IMR-90 (cell line): ENCODE data around the gene OXCT2. TPM values are rescaled to one million over a fixed set of nuclear protein-coding genes. Genes with fewer than 3 reads are reported as not detected.

ENCODE experiments used
- microRNA-seq, 2 experiments: library from miRNA; stranded (forward) in 1 of 2; unstranded in 1 of 2; fragments of 10-50 nt in 1 of 2; fragments of <30 nt in 1 of 2; gene quantifications in 1 of 2; microRNA quantifications in 1 of 2; one replicate each; pipeline versions ENCODE3 to v1.1.0; 2013 to 2020; ENCODE audit not compliant: insufficient read depth in 1 of 2, insufficient read length in 1 of 2, unreplicated experiment in 1 of 2
- polyA plus RNA-seq, 3 experiments: library from polyadenylated mRNA; depleted of rRNA; stranded (reverse); fragments of >200 nt; gene quantifications; 2 replicates each; pipeline ENCODE4 v1.2.3, GENCODE V29; 2012; ENCODE audit warnings: low replicate concordance in 1 of 3
- small RNA-seq, 5 experiments: library from RNA; depleted of rRNA; stranded (forward); fragments of <200 nt; gene quantifications; one replicate each; pipeline ENCODE3, GENCODE V24; 2012
- total RNA-seq: library from RNA; depleted of rRNA; stranded (reverse); fragments of >200 nt; gene quantifications from 2 replicates; pipeline ENCODE4 v1.2.3, GENCODE V29; 2012; rRNA removed

Gene OXCT2
- total and polyA plus RNA-seq, 2 of the 4 experiments (the other 2 are of a cell fraction), result 0.18 to 0.22 TPM

Small RNA genes lying within 50 kb of the gene (microRNA-seq; reads per million reads assigned to microRNA genes)
- gene AL033527.1 (ENCODE audit: insufficient read depth, insufficient read length) (not detected), gene RNU7-121P (ENCODE audit: insufficient read depth, insufficient read length) (not detected)

Small RNA genes lying within 50 kb of the gene (small RNA-seq; reads per million reads assigned to genes)
- gene AL033527.1, result 0 reads per million in 5 experiments
- 0 reads per million in 5 experiments for gene RNU7-121P

Other genes with a start within 250 kb of the OXCT2 start
- gene PABPC4, start 194.6 kb downstream of the OXCT2 start, total RNA-seq, result 74.9 and 78.6 TPM in 2 replicates
- 90.3 and 108 TPM in 2 replicates for gene PABPC4, start 194.6 kb downstream of the OXCT2 start, polyA plus RNA-seq (2012; rRNA removed)
- gene HEYL, start 131.7 kb downstream of the OXCT2 start, total RNA-seq, result not detected in 2 replicates
- 0.02 TPM in 1 of 2 replicates, not detected in the other for gene HEYL, start 131.7 kb downstream of the OXCT2 start, polyA plus RNA-seq (2012; rRNA removed)
- gene NT5C1A, start 99.2 kb downstream of the OXCT2 start, total RNA-seq, result not detected in 2 replicates
- not detected in 2 replicates for gene NT5C1A, start 99.2 kb downstream of the OXCT2 start, polyA plus RNA-seq (2012; rRNA removed)
- gene HPCAL4, start 79.9 kb downstream of the OXCT2 start, total RNA-seq, result not detected in 2 replicates
- gene HPCAL4, start 79.9 kb downstream of the OXCT2 start, polyA plus RNA-seq (2012; rRNA removed), result 0.02 TPM in 1 of 2 replicates, not detected in the other
- gene PPIE, start 32.5 kb downstream of the OXCT2 start, total RNA-seq, result 40.8 and 40.9 TPM in 2 replicates
- 61.6 and 68.1 TPM in 2 replicates for gene PPIE, start 32.5 kb downstream of the OXCT2 start, polyA plus RNA-seq (2012; rRNA removed)
- not detected in 2 replicates for gene BMP8B, start 17.5 kb upstream of the OXCT2 start, total RNA-seq
- 0.03 TPM in 1 of 2 replicates, not detected in the other for gene BMP8B, start 17.5 kb upstream of the OXCT2 start, polyA plus RNA-seq (2012; rRNA removed)
- 27.8 and 29.2 TPM in 2 replicates for gene TRIT1, start 112.2 kb upstream of the OXCT2 start, total RNA-seq
- gene TRIT1, start 112.2 kb upstream of the OXCT2 start, polyA plus RNA-seq (2012; rRNA removed), result 10.8 and 13.5 TPM in 2 replicates
- 0.56 and 0.72 TPM in 2 replicates for gene MYCL, start 130.6 kb upstream of the OXCT2 start, total RNA-seq
- 0.75 and 0.87 TPM in 2 replicates for gene MYCL, start 130.6 kb upstream of the OXCT2 start, polyA plus RNA-seq (2012; rRNA removed)
- gene MFSD2A, start 183.8 kb upstream of the OXCT2 start, total RNA-seq, result 5.0 and 5.7 TPM in 2 replicates
- 6.7 and 7.3 TPM in 2 replicates for gene MFSD2A, start 183.8 kb upstream of the OXCT2 start, polyA plus RNA-seq (2012; rRNA removed)